NCI-H2081 treated with DMSO at 0.1 percent for 48 hours (cell line): ENCODE data around the gene ERCC6L.

Experiments used
- DNase-seq: peaks from one replicate; lab custom pipeline; 2025; lab: John Stamatoyannopoulos, UW

The ERCC6L gene

GRCh38 chrX:72238721-72239475 is at the start of gene ERCC6L:
ERCC6L (minus strand) TSS chrX:72239027; CDS start chrX:72238911, 116 bp downstream.
- DNase-seq = peak; percentile 42

GRCh38 chrX:72282302-72282701 is 43.5 kb upstream of the ERCC6L start:
- DNase-seq = no peak

- DNase-seq = no peak
Observed at GRCh38 chrX:72280321-72280845, 41.6 kb upstream of the ERCC6L start.

- no peak for DNase-seq
Observed at GRCh38 chrX:72276478-72276953, 37.7 kb upstream of the ERCC6L start.

- no peak for DNase-seq
Observed at GRCh38 chrX:72274526-72274925, 35.7 kb upstream of the ERCC6L start.

GRCh38 chrX:72273718-72274117 is 34.9 kb upstream of the ERCC6L start:
- no peak for DNase-seq

GRCh38 chrX:72272868-72273267 is 34.0 kb upstream of the ERCC6L start:
- no peak for DNase-seq

- DNase-seq = no peak
Observed at GRCh38 chrX:72271812-72272211, 33.0 kb upstream of the ERCC6L start.

- DNase-seq = no peak
Observed at GRCh38 chrX:72271091-72271788, 32.4 kb upstream of the ERCC6L start.

GRCh38 chrX:72270316-72270866 is 31.6 kb upstream of the ERCC6L start:
- no peak for DNase-seq

- no peak for DNase-seq
Observed at GRCh38 chrX:72269671-72270251, 30.9 kb upstream of the ERCC6L start.

GRCh38 chrX:72268597-72269365 is 30.0 kb upstream of the ERCC6L start:
- no peak for DNase-seq

- DNase-seq = no peak
Observed at GRCh38 chrX:72265263-72265662, 26.4 kb upstream of the ERCC6L start.

- DNase-seq = no peak
Observed at GRCh38 chrX:72262077-72262476, 23.2 kb upstream of the ERCC6L start.

- DNase-seq = no peak
Observed at GRCh38 chrX:72260448-72260847, 21.6 kb upstream of the ERCC6L start.

GRCh38 chrX:72258174-72258573 is 19.3 kb upstream of the ERCC6L start:
- DNase-seq = no peak

GRCh38 chrX:72255864-72256263 is 17.0 kb upstream of the ERCC6L start:
- no peak for DNase-seq

- peak; percentile 83 for DNase-seq
Observed at GRCh38 chrX:72255445-72255844, 16.6 kb upstream of the ERCC6L start.

- no peak for DNase-seq
Observed at GRCh38 chrX:72254816-72255215, 16.0 kb upstream of the ERCC6L start.

- DNase-seq = no peak
Observed at GRCh38 chrX:72253686-72254085, 14.9 kb upstream of the ERCC6L start.

GRCh38 chrX:72247206-72247942 is 8.5 kb upstream of the ERCC6L start:
- DNase-seq = no peak
